Glutamatergic neuron (in vitro differentiated cells): Measurements from ENCODE around the gene RAD51B. TPM values are rescaled to one million over a fixed set of nuclear protein-coding genes. Genes with fewer than 3 reads are reported as not detected.

Experiments
- DNase-seq: peaks from one replicate; pipeline ENCODE4 v3.0.0; 2022
- H3K27ac Mint-ChIP-seq: one replicate; pipeline ENCODE4 v1.8.0; 2020; ENCODE audit warnings: mild to moderate bottlenecking, mixed read lengths, inconsistent platforms; ENCODE audit not compliant: unreplicated experiment
- H3K27me3 Mint-ChIP-seq: one replicate; pipeline ENCODE4 v1.8.0; 2020; ENCODE audit warnings: mild to moderate bottlenecking, moderate library complexity, mixed read lengths, inconsistent platforms; ENCODE audit not compliant: unreplicated experiment
- H3K36me3 Mint-ChIP-seq: one replicate; pipeline ENCODE4 v1.8.0; 2020; ENCODE audit warnings: mild to moderate bottlenecking, mixed read lengths, inconsistent platforms; ENCODE audit not compliant: unreplicated experiment
- H3K4me1 Mint-ChIP-seq: one replicate; pipeline ENCODE4 v1.8.0; 2020; ENCODE audit warnings: mild to moderate bottlenecking, low read depth, mixed read lengths, inconsistent platforms; ENCODE audit not compliant: unreplicated experiment
- H3K4me3 Mint-ChIP-seq: one replicate; pipeline ENCODE4 v1.8.0; 2020; ENCODE audit warnings: mild to moderate bottlenecking, mixed read lengths, inconsistent platforms; ENCODE audit not compliant: unreplicated experiment
- H3K9me3 Mint-ChIP-seq: one replicate; pipeline ENCODE4 v1.8.0; 2020; ENCODE audit warnings: mild to moderate bottlenecking, moderate library complexity, mixed read lengths, inconsistent platforms; ENCODE audit not compliant: unreplicated experiment
- total RNA-seq: library from RNA; stranded (reverse); fragmentation: NEBNext Ultra II Directional; extraction: Animal tissue kit (Norgen Biotek cat#: 25700); gene quantifications from one replicate; pipeline ENCODE4 v1.2.1, GENCODE V29; 2021; ENCODE audit not compliant: unreplicated experiment
- TF ChIP-seq, protein P1 (sequence below): fragments of 200-600 bp; sonication (generic); IDR thresholded peaks from one replicate; pipeline ENCODE4 v1.5.0; 2021; ENCODE audit not compliant: partially characterized antibody, unreplicated experiment

Gene RAD51B
- total RNA-seq, 1 donor from 2014 or later: 9.7 TPM

DNA sequence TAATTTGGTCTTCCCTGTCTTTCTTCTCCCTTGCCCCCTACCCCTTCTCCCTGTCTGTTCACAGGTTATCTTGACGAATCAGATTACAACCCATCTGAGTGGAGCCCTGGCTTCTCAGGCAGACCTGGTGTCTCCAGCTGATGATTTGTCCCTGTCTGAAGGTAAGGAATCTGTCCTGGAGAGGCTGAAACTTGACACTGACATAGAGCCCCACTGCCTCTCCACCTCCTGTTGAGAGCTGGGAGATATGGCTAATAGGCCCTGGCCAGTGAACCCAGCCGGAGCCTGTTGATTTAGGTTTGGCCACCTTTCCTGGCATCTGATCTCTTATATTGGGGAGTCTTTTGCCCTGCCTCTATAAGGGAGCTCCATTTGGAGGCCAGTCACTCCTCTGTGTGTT lies 472.2 kb downstream of the RAD51B start:
- Mint-ChIP-seq H3K4me1 (peaks cover 4% of the 10 kb centered on the region), H3K9me3 (peaks cover 3% of the 10 kb centered on the region), H3K27ac (no peak overlapping the region), H3K36me3 (no peaks in the 10 kb centered on the region), H3K4me3 (no peak overlapping the region), H3K27me3 (no peaks in the 10 kb centered on the region)
- no peak for DNase-seq
- TF ChIP-seq, protein P1, sequence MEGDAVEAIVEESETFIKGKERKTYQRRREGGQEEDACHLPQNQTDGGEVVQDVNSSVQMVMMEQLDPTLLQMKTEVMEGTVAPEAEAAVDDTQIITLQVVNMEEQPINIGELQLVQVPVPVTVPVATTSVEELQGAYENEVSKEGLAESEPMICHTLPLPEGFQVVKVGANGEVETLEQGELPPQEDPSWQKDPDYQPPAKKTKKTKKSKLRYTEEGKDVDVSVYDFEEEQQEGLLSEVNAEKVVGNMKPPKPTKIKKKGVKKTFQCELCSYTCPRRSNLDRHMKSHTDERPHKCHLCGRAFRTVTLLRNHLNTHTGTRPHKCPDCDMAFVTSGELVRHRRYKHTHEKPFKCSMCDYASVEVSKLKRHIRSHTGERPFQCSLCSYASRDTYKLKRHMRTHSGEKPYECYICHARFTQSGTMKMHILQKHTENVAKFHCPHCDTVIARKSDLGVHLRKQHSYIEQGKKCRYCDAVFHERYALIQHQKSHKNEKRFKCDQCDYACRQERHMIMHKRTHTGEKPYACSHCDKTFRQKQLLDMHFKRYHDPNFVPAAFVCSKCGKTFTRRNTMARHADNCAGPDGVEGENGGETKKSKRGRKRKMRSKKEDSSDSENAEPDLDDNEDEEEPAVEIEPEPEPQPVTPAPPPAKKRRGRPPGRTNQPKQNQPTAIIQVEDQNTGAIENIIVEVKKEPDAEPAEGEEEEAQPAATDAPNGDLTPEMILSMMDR: no peak

DNA sequence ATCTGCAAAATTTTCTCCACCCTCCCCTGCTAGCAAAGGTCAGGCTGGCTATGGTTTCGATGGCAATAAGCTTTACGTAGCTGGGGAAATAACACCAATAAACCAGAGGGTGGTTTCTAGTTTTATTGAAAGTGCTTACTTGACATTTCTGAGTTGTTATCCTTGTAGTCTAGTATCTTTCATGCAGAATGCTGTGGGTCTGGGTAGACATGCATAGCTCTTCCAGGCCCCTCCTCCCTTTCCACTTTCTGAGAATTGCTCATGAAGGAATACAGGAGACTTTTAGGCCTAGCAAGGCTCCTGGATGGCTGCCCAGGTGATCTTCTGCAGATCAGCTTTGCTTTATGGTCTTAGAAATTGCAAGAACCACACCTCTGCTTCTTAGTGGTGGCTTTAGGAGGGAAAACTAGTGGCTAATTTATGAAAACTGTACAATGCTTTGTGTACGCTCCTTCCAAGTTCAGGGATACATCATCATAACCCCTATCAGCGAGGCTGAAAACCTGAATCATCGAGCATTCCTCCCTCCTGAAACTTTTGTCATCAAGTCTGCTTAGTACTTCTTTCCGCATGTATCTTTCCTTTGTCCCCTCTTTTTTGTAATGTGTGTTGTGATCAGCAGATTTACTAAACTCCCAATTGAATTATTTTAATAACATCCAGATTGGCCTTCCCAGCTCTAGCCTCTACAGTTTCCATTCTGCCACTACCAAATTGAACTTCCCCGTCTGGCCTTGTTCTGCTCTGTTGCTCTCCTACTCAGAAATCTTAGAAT lies 473.0 kb downstream of the RAD51B start:
- no peak for DNase-seq

DNA sequence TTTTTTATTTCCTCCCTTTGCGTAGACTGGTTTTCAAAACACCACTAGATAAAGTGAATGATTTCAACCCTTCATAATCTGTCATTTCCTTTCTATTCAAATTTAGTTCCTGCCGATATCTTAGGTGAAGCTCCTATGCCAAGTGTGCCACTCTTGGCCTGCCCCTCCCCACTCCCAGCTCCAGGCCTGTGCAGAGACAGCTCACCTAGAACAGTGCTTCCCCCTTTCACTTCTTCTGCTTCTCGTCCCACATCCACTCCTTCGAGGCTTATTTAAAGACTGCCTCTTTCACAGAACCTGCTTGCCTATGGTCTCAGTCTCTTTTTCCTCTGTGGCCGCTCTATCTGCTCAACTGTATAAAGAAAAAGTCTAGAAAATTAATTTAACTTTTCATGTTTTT lies 473.8 kb downstream of the RAD51B start:
- Mint-ChIP-seq H3K27ac (no peak overlapping the region), H3K9me3 (peaks cover 3% of the 10 kb centered on the region), H3K27me3 (no peaks in the 10 kb centered on the region), H3K4me3 (no peak overlapping the region), H3K4me1 (peaks cover 8% of the 10 kb centered on the region), H3K36me3 (peaks cover 5% of the 10 kb centered on the region)
- TF ChIP-seq, protein P1: no peak
- no peak for DNase-seq

More for the DNA sequence above, 473.0 kb downstream of the RAD51B start:
- Mint-ChIP-seq H3K27ac (no peak overlapping the region), H3K4me1 (peaks cover 4% of the 10 kb centered on the region), H3K27me3 (no peaks in the 10 kb centered on the region), H3K4me3 (no peak overlapping the region), H3K36me3 (no peaks in the 10 kb centered on the region), H3K9me3 (peaks cover 3% of the 10 kb centered on the region)
- TF ChIP-seq, protein P1: no peak

DNA sequence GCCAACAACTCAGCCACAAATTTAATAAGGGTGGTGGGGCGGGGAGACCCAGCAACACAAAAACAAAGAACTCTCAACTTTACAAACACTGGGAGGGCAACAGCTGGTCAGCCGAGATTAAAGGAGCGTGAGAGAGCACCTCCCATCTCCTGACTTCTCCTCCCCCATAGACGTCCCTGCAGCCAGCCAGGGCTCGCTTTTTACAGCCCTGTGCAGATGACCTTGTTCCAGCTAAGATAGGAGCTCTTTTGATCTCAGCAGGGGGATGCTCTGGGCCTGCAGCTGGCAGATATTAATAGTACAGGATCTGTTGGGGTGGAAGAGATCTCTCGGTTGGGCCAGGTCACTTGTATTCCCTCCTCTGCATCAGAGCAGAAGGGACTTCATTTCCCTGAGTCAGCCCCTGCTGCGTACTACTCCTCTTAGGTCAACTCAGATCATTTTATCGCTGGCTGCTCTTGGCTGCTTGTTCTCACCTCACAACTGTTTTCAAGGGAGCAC lies 475.8 kb downstream of the RAD51B start:
- Mint-ChIP-seq H3K27me3 (no peaks in the 10 kb centered on the region), H3K9me3 (peaks cover 3% of the 10 kb centered on the region), H3K27ac (no peak overlapping the region), H3K4me1 (peaks cover 8% of the 10 kb centered on the region), H3K36me3 (peaks cover 5% of the 10 kb centered on the region), H3K4me3 (no peak overlapping the region)
- no peak for DNase-seq
- TF ChIP-seq, protein P1: no peak

DNA sequence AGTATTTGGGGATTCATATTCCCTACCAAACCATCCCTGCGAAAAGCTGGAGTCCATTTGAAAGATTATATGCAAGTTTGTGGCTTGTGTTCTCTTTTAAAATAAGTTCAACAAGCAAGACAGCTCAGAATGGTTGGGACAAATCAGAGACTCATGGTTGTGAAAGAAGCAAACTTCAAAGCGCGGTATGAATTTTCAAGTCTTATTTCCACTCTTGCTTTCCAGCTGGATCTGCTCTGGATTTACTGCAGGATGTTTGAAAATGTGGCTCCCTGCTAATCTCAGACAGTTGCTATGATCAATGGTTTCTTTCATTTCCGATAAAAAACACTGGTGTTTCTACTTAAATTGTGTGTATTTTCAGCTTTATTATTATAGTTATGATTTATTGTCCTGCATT lies 477.5 kb downstream of the RAD51B start:
- DNase-seq: no peak
- Mint-ChIP-seq H3K4me3 (no peak overlapping the region), H3K36me3 (peaks cover 7% of the 10 kb centered on the region), H3K27me3 (no peaks in the 10 kb centered on the region), H3K4me1 (peaks cover 8% of the 10 kb centered on the region), H3K27ac (no peak overlapping the region), H3K9me3 (peaks cover 3% of the 10 kb centered on the region)
- TF ChIP-seq, protein P1: no peak
